Smooth muscle cell (in vitro differentiated cells): ENCODE measurements around the gene OR10D3. TPM values are rescaled to one million over a fixed set of nuclear protein-coding genes. Genes with fewer than 3 reads are reported as not detected.

Source experiments
- DNase-seq: peaks from one replicate; lab custom pipeline; 2025; ENCODE audit not compliant: unreplicated experiment; lab: John Stamatoyannopoulos, UW
- H2AFZ ChIP-seq: fragments of 200-600 bp; sonication (generic); 2 replicates; pipeline ENCODE4 v1.6.0; 2016; ENCODE audit warnings: antibody characterized with exemption, low read depth, mild to moderate bottlenecking
- H3F3A ChIP-seq: fragments of 200-600 bp; sonication (generic); 2 replicates; pipeline ENCODE4 v1.6.0; 2017; ENCODE audit warnings: antibody characterized with exemption, low read depth
- H3K27ac ChIP-seq: fragments of 200-600 bp; sonication (generic); 2 replicates; pipeline ENCODE4 v1.5.1; 2016; ENCODE audit warnings: low read depth, mild to moderate bottlenecking
- H3K27me3 ChIP-seq: fragments of 200-600 bp; sonication (generic); 2 replicates; pipeline ENCODE4 v1.6.1; 2016; ENCODE audit warnings: low read depth, mild to moderate bottlenecking
- H3K36me3 ChIP-seq: fragments of 200-600 bp; sonication (generic); 2 replicates; pipeline ENCODE4 v1.5.1; 2016; ENCODE audit warnings: low read depth
- H3K4me1 ChIP-seq: fragments of 200-600 bp; sonication (generic); 2 replicates; pipeline ENCODE4 v1.5.1; 2016; ENCODE audit warnings: low read depth
- H3K4me2 ChIP-seq: fragments of 200-600 bp; sonication (generic); 2 replicates; pipeline ENCODE4 v1.6.0; 2016; ENCODE audit warnings: mild to moderate bottlenecking
- H3K4me3 ChIP-seq: fragments of 200-600 bp; sonication (generic); 2 replicates; pipeline ENCODE4 v1.5.1; 2016; ENCODE audit warnings: mild to moderate bottlenecking
- H3K79me2 ChIP-seq: fragments of 200-600 bp; sonication (generic); 2 replicates; pipeline ENCODE4 v1.6.0; 2016; ENCODE audit warnings: low read depth, mild to moderate bottlenecking
- H3K9ac ChIP-seq: fragments of 200-600 bp; sonication (generic); 2 replicates; pipeline ENCODE4 v1.6.0; 2016; ENCODE audit warnings: low read depth
- H3K9me3 ChIP-seq: fragments of 200-600 bp; sonication (generic); replicated peaks from 2 replicates; pipeline ENCODE4 v1.5.1; 2016; ENCODE audit warnings: low read depth
- H4K20me1 ChIP-seq: fragments of 200-600 bp; sonication (generic); 2 replicates; pipeline ENCODE4 v1.6.0; 2016; ENCODE audit warnings: low read depth
- CTCF ChIP-seq: fragments of 200-600 bp; sonication (generic); IDR thresholded peaks from 2 replicates; pipeline ENCODE4 v1.5.1; 2017; ENCODE audit warnings: borderline replicate concordance, mild to moderate bottlenecking, antibody characterized with exemption; ENCODE audit not compliant: insufficient read depth, poor library complexity, severe bottlenecking
- WGBS: methylation state at CpG from one replicate; pipeline ENCODE4 v1.1.7; 2016; ENCODE audit warnings: low lambda C conversion rate; 5-methylcytosine and 5-hydroxymethylcytosine counted together
- polyA plus RNA-seq: library from polyadenylated mRNA; unstranded; fragments of >200 nt; fragmentation: Nextera tagmentation; extraction: Ambion mirVana; gene quantifications from 2 replicates; pipeline ENCODE4 v1.2.1, GENCODE V29; 2016
- total RNA-seq: library from RNA; depleted of rRNA; stranded (reverse); fragments of >200 nt; gene quantifications from 2 replicates; pipeline ENCODE4 v1.2.3, GENCODE V29; 2014

The OR10D3 gene
- total and polyA plus RNA-seq, 2 experiments from 2014 or later, result not detected

GRCh38 chr11:124210421-124210820 is 27.3 kb downstream of the OR10D3 start:
- 93% methylated on average over 5 of the region's 5 CpGs for WGBS
- H4K20me1 ChIP-seq, result no peaks in the 10 kb centered on the region
- H3K27ac ChIP-seq, result no peak overlapping the region
- no peak for TF ChIP-seq CTCF
- no peak for DNase-seq
- H3K79me2 ChIP-seq, result no peaks in the 10 kb centered on the region
- H3K27me3 ChIP-seq, result no peaks in the 10 kb centered on the region
- no peak overlapping the region for H3K4me2 ChIP-seq
- no peak overlapping the region for H3K4me3 ChIP-seq
- H3K9ac ChIP-seq, result no peak overlapping the region
- H2AFZ ChIP-seq, result no peak overlapping the region
- H3F3A ChIP-seq, result no peaks in the 10 kb centered on the region
- no peaks in the 10 kb centered on the region for H3K9me3 ChIP-seq
- no peaks in the 10 kb centered on the region for H3K36me3 ChIP-seq
- no peaks in the 10 kb centered on the region for H3K4me1 ChIP-seq

GRCh38 chr11:124211321-124211720 is 28.2 kb downstream of the OR10D3 start:
- Histone ChIP-seq H3K9me3 (no peaks in the 10 kb centered on the region), H3K79me2 (no peaks in the 10 kb centered on the region), H3K4me1 (no peaks in the 10 kb centered on the region), H4K20me1 (no peaks in the 10 kb centered on the region), H3K27ac (no peak overlapping the region), H3K9ac (no peak overlapping the region), H3F3A (no peaks in the 10 kb centered on the region), H3K4me2 (no peak overlapping the region), H2AFZ (no peak overlapping the region), H3K4me3 (no peak overlapping the region), H3K27me3 (no peaks in the 10 kb centered on the region), H3K36me3 (no peaks in the 10 kb centered on the region)
- TF ChIP-seq CTCF, result no peak
- DNase-seq, result no peak

GRCh38 chr11:124214027-124214426 is 30.9 kb downstream of the OR10D3 start:
- Histone ChIP-seq H3K9me3 (no peaks in the 10 kb centered on the region), H3K36me3 (no peaks in the 10 kb centered on the region), H3K27ac (no peak overlapping the region), H3K4me1 (no peaks in the 10 kb centered on the region), H3K4me3 (no peak overlapping the region), H3K4me2 (no peak overlapping the region), H3K9ac (no peak overlapping the region), H3F3A (no peaks in the 10 kb centered on the region), H3K27me3 (no peaks in the 10 kb centered on the region), H3K79me2 (no peaks in the 10 kb centered on the region), H2AFZ (no peak overlapping the region), H4K20me1 (no peaks in the 10 kb centered on the region)
- no peak for DNase-seq
- WGBS, result 91% methylated on average over 3 of the region's 3 CpGs
- no peak for TF ChIP-seq CTCF

GRCh38 chr11:124219126-124219525 is 36.0 kb downstream of the OR10D3 start:
- DNase-seq, result no peak

More at GRCh38 chr11:124219126-124219525, 36.0 kb downstream of the OR10D3 start:
- no peaks in the 10 kb centered on the region for H3K79me2 ChIP-seq
- H3K4me1 ChIP-seq, result peaks cover under 1% of the 10 kb centered on the region
- no peaks in the 10 kb centered on the region for H3K36me3 ChIP-seq
- H3F3A ChIP-seq, result no peaks in the 10 kb centered on the region
- no peaks in the 10 kb centered on the region for H3K9me3 ChIP-seq
- H3K4me3 ChIP-seq, result no peak overlapping the region
- H3K9ac ChIP-seq, result no peak overlapping the region
- H3K27ac ChIP-seq, result no peak overlapping the region
- no peaks in the 10 kb centered on the region for H4K20me1 ChIP-seq
- no peaks in the 10 kb centered on the region for H3K27me3 ChIP-seq
- no peak overlapping the region for H2AFZ ChIP-seq
- no peak for TF ChIP-seq CTCF
- no peak overlapping the region for H3K4me2 ChIP-seq
